NCI-H187 (cell line): ENCODE results near the gene SSTR4.

Experiments
- DNase-seq, 2 experiments: peaks; one replicate each; lab custom pipeline; 2025; lab: John Stamatoyannopoulos, UW

Gene SSTR4

DNA sequence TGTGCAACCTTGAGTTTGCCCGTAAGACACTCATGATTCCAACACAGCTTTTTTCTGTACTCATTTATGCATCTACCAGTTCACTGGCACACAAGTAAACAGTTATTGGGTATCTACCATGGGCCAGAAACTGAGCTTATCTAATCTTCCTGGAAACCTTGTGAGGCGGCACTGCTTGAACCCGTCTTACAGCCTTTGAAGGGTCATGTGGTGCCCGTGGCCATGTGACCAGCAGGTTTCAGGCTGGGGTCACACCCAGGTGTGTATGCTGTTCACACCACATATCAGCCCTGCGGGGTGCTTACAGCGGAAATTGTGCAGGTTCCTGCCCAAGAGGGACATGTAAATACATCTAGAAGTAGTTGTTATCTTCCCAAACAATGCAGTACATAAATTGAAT lies 8.3 kb downstream of the SSTR4 start:
- DNase-seq, result no peak

- DNase-seq, result no peak
Observed at GRCh38 chr20:23046431-23046830, 11.3 kb downstream of the SSTR4 start.

DNA sequence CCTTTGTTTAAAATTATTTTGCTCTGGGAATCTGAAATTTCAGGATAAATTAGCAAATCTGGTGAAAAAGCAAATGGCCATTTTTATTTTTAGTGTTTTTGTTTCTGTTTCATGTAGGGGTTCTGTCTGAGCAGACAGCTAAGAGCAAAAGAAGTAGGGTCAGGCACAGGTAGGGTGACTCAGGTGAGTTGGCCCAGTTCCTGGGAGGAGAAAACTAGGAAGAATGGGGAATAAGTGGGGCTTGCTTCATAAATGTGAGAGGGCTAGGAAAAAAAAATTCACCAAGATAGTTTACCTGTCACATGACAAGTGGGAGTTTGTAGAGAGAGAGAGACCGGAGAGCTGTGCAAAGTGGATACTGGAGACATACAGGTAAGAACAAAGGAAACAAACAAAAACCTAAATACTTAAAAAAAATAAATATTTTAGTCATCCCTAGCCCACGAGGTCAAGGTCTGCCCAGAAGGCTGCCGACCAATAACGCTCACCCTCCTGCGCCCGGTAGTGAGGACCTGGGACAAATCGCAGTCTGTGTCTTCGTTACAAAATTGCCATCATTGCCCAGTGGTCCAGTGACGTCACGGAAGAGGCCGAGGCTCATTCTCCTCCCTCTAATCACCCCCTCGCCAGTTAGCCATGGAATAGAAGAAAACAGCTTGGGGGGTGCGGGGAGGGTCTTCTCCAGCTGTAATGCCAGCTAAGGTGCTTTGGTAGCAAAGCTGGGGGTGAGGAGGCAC lies 12.1 kb downstream of the SSTR4 start:
- DNase-seq, result no peak

- no peak for DNase-seq
Observed at GRCh38 chr20:23047738-23048214, 12.7 kb downstream of the SSTR4 start.

DNA sequence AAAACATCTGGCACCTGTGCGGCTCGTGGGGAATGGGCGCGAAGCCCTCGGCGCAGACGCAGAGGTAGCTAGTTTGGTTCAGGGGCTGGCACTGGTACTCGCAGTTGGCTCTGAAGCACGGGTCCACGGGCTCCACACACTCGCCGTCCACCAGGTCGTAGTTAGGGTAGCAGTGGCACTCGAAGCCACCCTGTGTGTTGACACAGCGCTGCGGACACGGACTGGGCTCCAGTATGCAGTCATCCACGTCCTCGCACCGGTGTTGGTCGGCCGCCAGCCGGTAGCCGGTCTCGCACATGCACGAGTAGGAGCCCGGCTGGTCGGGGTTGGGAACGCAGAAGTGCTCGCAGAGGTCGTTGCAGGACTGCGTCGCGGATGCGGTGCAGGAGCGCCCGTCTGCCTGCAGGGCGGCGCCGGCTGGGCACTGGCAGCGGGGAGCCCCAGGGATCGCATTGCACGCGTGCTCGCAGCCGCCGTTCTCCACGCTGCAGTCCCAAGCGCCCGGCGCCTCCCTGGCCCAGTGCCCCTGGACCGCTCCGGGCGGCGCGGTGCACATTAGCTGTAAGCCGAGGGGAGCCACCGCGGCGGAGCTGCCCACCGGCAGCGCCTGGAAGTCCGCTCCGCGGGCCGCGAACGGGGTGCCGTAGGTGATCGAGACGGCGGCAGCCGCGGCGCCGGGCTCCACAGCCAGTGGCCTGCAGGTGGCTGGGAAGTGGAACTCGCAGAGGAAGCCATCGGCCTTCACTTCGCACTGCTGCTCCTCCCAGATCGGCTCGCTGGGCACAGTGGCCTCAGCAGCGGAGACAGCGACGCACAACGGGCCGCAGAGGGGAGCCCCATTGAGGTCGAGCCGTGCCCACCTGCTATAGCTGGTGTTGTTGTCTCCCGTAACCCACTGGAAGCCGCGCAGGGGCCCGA lies 13.4 kb downstream of the SSTR4 start:
- no peak for DNase-seq

- DNase-seq, result no peak
Observed at GRCh38 chr20:23049201-23050075, 14.3 kb downstream of the SSTR4 start, which contains the start of gene THBD. TSS of gene THBD (minus strand) at chr20:23049672. CDS start at chr20:23049504, 168 bp downstream.

DNA sequence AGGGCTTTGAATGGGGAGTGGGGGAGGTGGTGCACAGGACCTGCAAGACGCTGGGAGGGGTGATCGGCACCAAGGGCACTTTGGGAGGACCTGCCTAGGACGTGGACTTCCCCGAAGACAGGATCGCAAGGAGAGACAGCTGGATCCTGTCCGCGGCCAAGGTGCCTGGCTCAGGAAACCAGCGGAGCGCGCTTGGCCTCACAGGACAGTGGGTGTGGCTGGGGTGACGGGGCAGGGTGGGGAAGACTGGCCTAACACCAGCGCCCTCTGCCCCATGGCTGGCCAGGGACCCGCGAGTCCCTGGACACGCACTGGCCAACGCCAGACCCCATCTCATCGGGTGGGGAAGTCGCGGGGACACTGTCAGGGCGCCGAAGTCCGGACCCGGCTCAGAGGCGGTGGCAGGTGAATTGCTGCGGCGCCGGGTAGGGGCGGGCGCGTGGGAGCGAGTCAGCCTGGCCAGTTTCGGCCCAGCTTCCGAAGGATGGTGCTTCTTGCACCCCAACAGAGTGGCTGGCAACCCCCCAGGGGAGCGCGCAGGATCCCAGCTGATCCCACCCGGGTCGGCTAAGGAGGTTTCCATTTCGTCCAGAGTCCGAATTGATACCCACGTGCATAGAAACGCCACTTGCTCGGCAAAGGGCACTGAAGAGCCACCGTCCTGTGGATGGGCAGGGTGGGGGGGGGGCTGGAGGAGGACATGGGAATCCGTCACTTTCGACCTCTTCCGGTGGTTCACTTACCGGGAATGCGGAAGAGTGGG lies 15.1 kb downstream of the SSTR4 start:
- no peak for DNase-seq

GRCh38 chr20:23050847-23051627 lies 15.9 kb downstream of the SSTR4 start:
- DNase-seq, result no peak

- DNase-seq, result no peak
Observed at GRCh38 chr20:23052904-23053303, 17.8 kb downstream of the SSTR4 start.

- DNase-seq, result no peak
Observed at GRCh38 chr20:23058240-23058639, 23.1 kb downstream of the SSTR4 start.

- no peak for DNase-seq
Observed at GRCh38 chr20:23059001-23059400, 23.9 kb downstream of the SSTR4 start.

- DNase-seq, result no peak
Observed at GRCh38 chr20:23059846-23060245, 24.7 kb downstream of the SSTR4 start.

DNA sequence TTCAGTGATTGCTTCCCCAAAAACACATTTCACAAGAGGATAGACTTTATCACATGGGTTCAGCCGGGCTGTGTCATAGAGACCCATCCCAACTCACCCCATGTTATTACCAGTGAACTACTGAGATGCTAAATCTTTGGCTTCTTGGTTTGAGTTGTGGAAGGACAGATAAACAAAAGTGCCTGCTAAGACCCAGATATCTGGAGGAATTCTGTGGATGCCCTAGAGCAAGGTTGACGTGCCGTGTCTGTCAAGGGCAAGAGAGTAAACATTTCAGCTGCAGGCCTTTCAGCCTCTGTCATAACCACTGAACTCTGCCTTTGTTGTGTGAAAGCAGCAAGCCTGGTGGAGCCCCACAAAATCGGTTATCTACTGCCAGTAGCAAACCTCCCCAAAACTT lies 25.5 kb downstream of the SSTR4 start:
- no peak for DNase-seq

- no peak for DNase-seq
Observed at GRCh38 chr20:23061262-23061661, 26.1 kb downstream of the SSTR4 start.

DNA sequence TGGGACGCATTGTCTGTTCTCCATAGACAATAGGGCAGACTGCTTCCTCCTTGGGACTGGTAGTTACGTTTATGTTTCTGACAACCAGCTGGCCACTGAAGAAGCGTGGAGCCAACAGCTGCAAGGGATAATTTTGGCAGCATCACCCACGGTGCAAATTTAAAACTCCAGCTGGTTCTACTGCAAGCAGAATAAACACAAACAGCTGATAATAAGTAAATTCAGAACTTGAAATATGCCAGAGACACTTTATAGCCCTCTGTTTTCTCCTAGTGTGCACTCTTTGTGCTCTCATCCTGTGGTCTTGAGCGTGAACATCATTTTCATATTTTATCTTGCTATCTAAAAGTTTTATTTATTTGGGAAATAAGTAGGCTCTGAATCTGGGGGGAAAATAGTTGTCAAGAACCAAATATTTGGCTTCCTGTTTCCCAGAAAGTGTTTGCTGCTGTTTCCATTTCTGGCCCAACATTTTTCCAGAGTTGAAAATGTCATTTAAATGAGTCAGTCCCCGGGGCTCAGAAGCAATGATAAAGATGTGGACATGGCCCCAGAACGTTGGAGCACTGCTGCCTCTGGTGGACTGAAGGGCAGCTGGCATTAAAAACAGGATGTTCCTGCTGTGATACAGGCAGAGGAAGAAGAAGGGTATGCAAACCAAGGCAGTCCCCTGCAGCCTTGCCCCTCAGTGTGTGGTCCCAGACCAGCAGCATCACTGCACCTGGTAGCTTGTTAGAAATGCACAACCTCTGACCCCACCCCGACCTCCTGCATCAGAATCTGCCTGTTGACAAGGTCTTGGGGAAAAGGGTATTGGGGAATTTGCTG lies 26.8 kb downstream of the SSTR4 start:
- DNase-seq, result no peak

DNA sequence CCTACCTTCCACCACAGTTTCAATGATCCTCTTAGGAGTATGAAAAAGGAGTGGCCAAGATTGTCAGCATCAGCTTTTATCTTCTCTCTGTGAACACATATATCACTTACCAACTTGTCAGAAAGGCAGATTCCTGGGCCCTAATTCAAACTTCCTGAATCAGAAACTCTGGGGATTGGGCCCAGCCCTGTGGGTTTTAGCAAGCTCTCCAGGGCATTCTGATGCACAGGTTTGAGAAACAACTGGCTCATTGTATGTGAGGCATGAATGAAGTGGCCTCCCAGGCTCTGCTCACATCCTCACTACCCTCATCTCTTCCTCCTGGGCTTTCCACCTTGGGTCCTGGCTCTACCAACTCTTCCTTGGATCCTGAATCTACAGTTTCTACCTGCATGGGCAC lies 27.5 kb downstream of the SSTR4 start:
- DNase-seq, result no peak

- DNase-seq, result no peak
Observed at GRCh38 chr20:23063168-23063567, 28.1 kb downstream of the SSTR4 start.

DNA sequence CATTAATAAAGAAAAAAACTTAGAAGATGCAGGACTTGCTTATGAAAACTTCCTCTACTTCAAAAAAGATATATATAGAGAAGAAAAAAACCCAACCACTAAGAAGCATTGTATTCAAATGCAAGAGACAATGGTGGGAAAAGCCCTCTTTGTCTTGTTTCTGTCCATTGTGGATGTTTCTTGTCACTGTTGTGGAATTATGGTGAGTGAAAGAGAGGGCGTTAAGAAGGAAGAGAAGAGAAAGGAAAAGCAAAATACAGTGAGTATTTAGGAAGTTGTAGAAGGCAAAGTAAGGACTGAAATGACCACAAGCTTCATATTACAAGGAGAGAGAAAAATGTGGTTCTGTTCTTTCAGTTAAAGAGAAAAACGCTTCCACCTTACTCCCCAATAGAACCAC lies 28.5 kb downstream of the SSTR4 start:
- no peak for DNase-seq
